ENCODE data around the gene C2orf42.

C2orf42 gene

DNA sequence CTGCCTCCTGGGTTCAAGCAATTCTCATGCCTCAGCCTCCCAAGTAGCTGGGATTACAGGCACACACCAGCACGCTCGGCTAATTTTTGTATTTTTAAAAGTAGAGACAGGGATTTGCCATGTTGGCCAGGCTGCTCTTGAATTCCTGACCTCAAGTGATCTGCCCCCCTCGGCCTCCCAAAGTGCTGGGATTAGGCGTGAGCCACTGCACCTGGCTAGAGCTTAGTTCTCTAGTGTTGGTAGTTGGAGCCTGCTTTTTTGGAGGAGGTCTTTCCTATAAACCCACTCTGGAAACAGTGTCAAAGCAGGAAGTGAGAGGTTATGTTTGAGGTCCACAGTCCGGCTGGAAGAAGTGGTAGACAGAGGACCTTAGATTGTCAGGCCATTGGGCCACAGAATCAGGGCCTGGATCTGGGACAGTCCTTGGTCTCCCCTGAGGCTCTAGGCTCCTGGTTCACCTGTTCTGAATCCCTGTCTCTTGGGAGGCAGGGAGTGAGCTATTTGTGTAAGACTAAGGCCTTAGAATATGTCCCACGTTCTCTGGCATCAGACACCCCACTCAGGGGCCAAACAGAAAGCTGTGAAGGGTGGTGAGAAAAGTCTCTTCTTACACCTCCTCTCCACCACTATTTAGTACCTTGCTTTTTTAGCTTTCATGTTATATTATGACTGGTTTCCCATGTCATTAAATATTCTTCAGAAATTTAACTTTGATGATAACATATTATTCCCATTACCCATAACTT, 69.0 kb downstream of the C2orf42 start:
- no peak for TF ChIP-seq ARNT (IDR thresholded peaks at IDR 0.05)
- no peak for TF ChIP-seq L3MBTL2 (conservative IDR thresholded peaks at IDR 0.05)
- no peak for TF ChIP-seq SUZ12 (IDR thresholded peaks at IDR 0.05)
- no peak for TF ChIP-seq ELF4 (IDR thresholded peaks at IDR 0.05)
- no peak for TF ChIP-seq SP1 (IDR thresholded peaks at IDR 0.05)
- no peak for TF ChIP-seq FOXK2 (IDR thresholded peaks at IDR 0.05)
- TF ChIP-seq LEF1 (IDR thresholded peaks at IDR 0.05; ENCODE audit: borderline replicate concordance) = no peak
- TF ChIP-seq, protein P1, sequence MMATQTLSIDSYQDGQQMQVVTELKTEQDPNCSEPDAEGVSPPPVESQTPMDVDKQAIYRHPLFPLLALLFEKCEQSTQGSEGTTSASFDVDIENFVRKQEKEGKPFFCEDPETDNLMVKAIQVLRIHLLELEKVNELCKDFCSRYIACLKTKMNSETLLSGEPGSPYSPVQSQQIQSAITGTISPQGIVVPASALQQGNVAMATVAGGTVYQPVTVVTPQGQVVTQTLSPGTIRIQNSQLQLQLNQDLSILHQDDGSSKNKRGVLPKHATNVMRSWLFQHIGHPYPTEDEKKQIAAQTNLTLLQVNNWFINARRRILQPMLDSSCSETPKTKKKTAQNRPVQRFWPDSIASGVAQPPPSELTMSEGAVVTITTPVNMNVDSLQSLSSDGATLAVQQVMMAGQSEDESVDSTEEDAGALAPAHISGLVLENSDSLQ (IDR thresholded peaks at IDR 0.05) = no peak
- TF ChIP-seq HDGF (IDR thresholded peaks at IDR 0.05; ENCODE audit: borderline replicate concordance) = no peak
- no peak for DNase-seq (ENCODE audit: extremely low spot score)
- CTCF ChIA-PET = interaction anchor here (0.6 kb wide), 1 partner anchor 47 kb away, joined by 3 read pairs; no protein-coding TSS in a partner anchor
- POLR2A ChIA-PET = interaction anchor here (0.9 to 5.8 kb wide), 8 partner anchors 9 to 69 kb away, joined by 3 to 88 read pairs (median 8); partner anchors contain the start of genes C2orf42 and PCBP1

GRCh38 chr2:70118798-70119454, 71.9 kb downstream of the C2orf42 start:
- POLR2A ChIA-PET = interaction anchor here (0.7 to 1.6 kb wide), 6 partner anchors 9 to 22 kb away, joined by 3 to 4 read pairs (median 3); no protein-coding TSS in a partner anchor
- CTCF ChIA-PET = no interaction called here
- DNase-seq (ENCODE audit: extremely low spot score) = no peak
- TF ChIP-seq FOXM1 (IDR thresholded peaks at IDR 0.05; ENCODE audit: borderline replicate concordance) (no peak), SUZ12 (IDR thresholded peaks at IDR 0.05) (no peak), FOXK2 (IDR thresholded peaks at IDR 0.05) (no peak), L3MBTL2 (conservative IDR thresholded peaks at IDR 0.05) (no peak), ZNF384 (IDR thresholded peaks at IDR 0.05) (no peak), LEF1 (IDR thresholded peaks at IDR 0.05; ENCODE audit: borderline replicate concordance) (no peak), ARNT (IDR thresholded peaks at IDR 0.05) (no peak), HDGF (IDR thresholded peaks at IDR 0.05; ENCODE audit: borderline replicate concordance) (no peak), TARDBP (IDR thresholded peaks at IDR 0.05) (no peak), CTBP1 (IDR thresholded peaks at IDR 0.05; ENCODE audit: borderline replicate concordance) (no peak), BHLHE40 (IDR thresholded peaks at IDR 0.05; ENCODE audit: borderline replicate concordance) (no peak), NFRKB (IDR thresholded peaks at IDR 0.05) (no peak), SP1 (IDR thresholded peaks at IDR 0.05) (no peak), FOXA1 (IDR thresholded peaks at IDR 0.05) (no peak), ELF4 (IDR thresholded peaks at IDR 0.05) (no peak)
- TF ChIP-seq, protein P1 (IDR thresholded peaks at IDR 0.05) = no peak

DNA sequence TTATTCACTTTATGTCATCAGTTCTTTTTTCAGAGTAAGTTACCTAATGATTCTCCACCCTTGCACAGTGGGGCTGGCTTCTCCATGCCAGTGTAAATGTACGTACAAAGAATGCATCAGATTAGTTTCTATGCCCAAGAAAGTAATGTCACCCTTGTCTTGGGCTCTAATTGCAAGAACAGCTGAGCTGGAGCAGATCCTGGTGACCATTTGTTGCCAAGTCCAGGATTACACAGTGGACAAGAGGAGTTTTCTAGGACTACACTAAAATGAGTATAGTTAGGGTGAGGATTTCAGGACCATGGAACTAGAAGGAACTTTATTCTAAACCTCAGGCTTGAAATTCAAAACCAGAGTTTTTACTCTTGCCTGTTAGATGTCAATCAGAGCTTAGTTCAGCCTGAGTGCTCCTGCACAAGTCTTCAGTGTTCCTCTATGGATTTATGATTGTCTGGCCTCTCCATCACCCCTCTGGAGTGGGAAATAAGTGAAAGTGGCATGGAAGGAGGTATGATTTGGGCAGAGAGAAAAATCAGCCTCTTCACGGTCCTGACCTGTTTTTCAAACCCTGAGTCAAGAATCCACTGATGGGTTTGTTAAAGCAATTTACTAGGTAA, 73.8 kb downstream of the C2orf42 start:
- ChIA-PET POLR2A (interaction anchor here (1.0 to 1.8 kb wide), 4 partner anchors 7 to 203 kb away, joined by 3 to 11 read pairs (median 6); no protein-coding TSS in a partner anchor), CTCF (no interaction called here)
- TF ChIP-seq FOXM1 (IDR thresholded peaks at IDR 0.05; ENCODE audit: borderline replicate concordance) (no peak), BHLHE40 (IDR thresholded peaks at IDR 0.05; ENCODE audit: borderline replicate concordance) (no peak), FOXA1 (IDR thresholded peaks at IDR 0.05) (no peak), NFRKB (IDR thresholded peaks at IDR 0.05) (no peak), SP1 (IDR thresholded peaks at IDR 0.05) (no peak), ZNF384 (IDR thresholded peaks at IDR 0.05) (no peak), FOXK2 (IDR thresholded peaks at IDR 0.05) (no peak)
- TF ChIP-seq, protein P1 (IDR thresholded peaks at IDR 0.05) = peak; percentile 88
- no peak for DNase-seq (ENCODE audit: extremely low spot score)

GRCh38 chr2:70115646-70116442, 75.0 kb downstream of the C2orf42 start:
- no peak for TF ChIP-seq ARNT (IDR thresholded peaks at IDR 0.05)
- no peak for TF ChIP-seq HDGF (IDR thresholded peaks at IDR 0.05; ENCODE audit: borderline replicate concordance)
- no peak for TF ChIP-seq FOXK2 (IDR thresholded peaks at IDR 0.05)
- no peak for TF ChIP-seq ZNF384 (IDR thresholded peaks at IDR 0.05)
- no peak for TF ChIP-seq FOXM1 (IDR thresholded peaks at IDR 0.05; ENCODE audit: borderline replicate concordance)
- TF ChIP-seq SP1 (IDR thresholded peaks at IDR 0.05) = no peak
- no peak for TF ChIP-seq L3MBTL2 (conservative IDR thresholded peaks at IDR 0.05)
- TF ChIP-seq FOXA1 (IDR thresholded peaks at IDR 0.05) = no peak
- TF ChIP-seq, protein P1 (IDR thresholded peaks at IDR 0.05) = no peak
- TF ChIP-seq BHLHE40 (IDR thresholded peaks at IDR 0.05; ENCODE audit: borderline replicate concordance) = no peak
- no peak for TF ChIP-seq LEF1 (IDR thresholded peaks at IDR 0.05; ENCODE audit: borderline replicate concordance)
- no peak for TF ChIP-seq ELF4 (IDR thresholded peaks at IDR 0.05)
- TF ChIP-seq SUZ12 (IDR thresholded peaks at IDR 0.05) = no peak
- no peak for TF ChIP-seq CTBP1 (IDR thresholded peaks at IDR 0.05; ENCODE audit: borderline replicate concordance)
- no peak for TF ChIP-seq NFRKB (IDR thresholded peaks at IDR 0.05)
- TF ChIP-seq TARDBP (IDR thresholded peaks at IDR 0.05) = no peak
- CTCF ChIA-PET = interaction anchor here (1.0 kb wide), 1 partner anchor 12 kb away, joined by 3 read pairs; no protein-coding TSS in a partner anchor
- POLR2A ChIA-PET = interaction anchor here (0.8 to 1.9 kb wide), 5 partner anchors 9 to 374 kb away, joined by 3 to 8 read pairs (median 4); partner anchors contain the start of gene ANXA4
- DNase-seq (ENCODE audit: extremely low spot score) = no peak

Measured in HEK293T (cell line).